A549 (cell line): Measurements from ENCODE around the gene PIP4K2A. TPM values are rescaled to one million over a fixed set of nuclear protein-coding genes. Genes with fewer than 3 reads are reported as not detected.

Experiments used
- polyA plus RNA-seq, 4 experiments: library from polyadenylated mRNA; depleted of rRNA in 3 of 4; stranded (reverse); fragments of >200 nt; fragmentation: RNase III in 1 of 4; extraction: RNeasy Plus Mini Kit Qiagen cat#74134 plus additional on column Dnase treatment in 1 of 4; gene quantifications; 2 replicates in 3 of 4; 3 replicates in 1 of 4; pipeline ENCODE4 v1.2.3, GENCODE V29; 2011 to 2017

PIP4K2A gene
- polyA plus RNA-seq, 2 of the 4 experiments (the other 2 are of a cell fraction) = 23.1 to 24.0 TPM

Other genes with a start within 250 kb of the PIP4K2A start
- gene ARMC3, start 213.5 kb upstream of the PIP4K2A start, polyA plus RNA-seq (2011; rRNA removed) = 0.28 and 0.59 TPM in 2 replicates
- gene ARMC3, start 213.5 kb upstream of the PIP4K2A start, polyA plus RNA-seq (2017; fragmentation: RNase III; extraction: RNeasy Plus Mini Kit Qiagen cat#74134 plus additional on column Dnase treatment) = 0.09 to 0.47 TPM (median 0.30 TPM) in 3 replicates